OCI-LY1 (cell line): ENCODE data around the gene FURIN.

ENCODE experiments used
- EZH2 ChIP-seq: fragments of 200-600 bp; sonication (generic), shearing (Covaris generic); IDR thresholded peaks from 2 replicates; pipeline ENCODE4 v1.8.0; 2017; ENCODE audit warnings: borderline replicate concordance, mixed run types, mild to moderate bottlenecking, antibody characterized with exemption, low read length, moderate library complexity, mixed read lengths
- TF ChIP-seq, protein P1 (sequence below): fragments of 200-600 bp; sonication (generic), shearing (Covaris generic); IDR thresholded peaks from 2 replicates; pipeline ENCODE4 v1.5.1; 2017; ENCODE audit warnings: mild to moderate bottlenecking, antibody characterized with exemption, low read length, moderate library complexity, mixed read lengths

DNA sequence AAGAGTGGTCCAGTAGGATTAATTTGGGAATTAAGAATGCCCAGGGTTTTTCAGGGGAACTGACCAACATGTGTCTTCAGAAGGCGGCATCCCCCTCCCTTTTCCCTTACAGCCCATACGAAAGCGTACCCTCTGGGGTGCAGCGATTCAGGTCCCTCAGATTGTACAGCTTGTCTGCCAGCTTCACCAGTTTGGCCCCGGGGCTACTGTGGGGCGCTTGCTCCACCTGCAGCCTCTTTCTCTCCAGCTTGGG is 63.1 kb downstream of the FURIN start:
- TF ChIP-seq, protein P1, sequence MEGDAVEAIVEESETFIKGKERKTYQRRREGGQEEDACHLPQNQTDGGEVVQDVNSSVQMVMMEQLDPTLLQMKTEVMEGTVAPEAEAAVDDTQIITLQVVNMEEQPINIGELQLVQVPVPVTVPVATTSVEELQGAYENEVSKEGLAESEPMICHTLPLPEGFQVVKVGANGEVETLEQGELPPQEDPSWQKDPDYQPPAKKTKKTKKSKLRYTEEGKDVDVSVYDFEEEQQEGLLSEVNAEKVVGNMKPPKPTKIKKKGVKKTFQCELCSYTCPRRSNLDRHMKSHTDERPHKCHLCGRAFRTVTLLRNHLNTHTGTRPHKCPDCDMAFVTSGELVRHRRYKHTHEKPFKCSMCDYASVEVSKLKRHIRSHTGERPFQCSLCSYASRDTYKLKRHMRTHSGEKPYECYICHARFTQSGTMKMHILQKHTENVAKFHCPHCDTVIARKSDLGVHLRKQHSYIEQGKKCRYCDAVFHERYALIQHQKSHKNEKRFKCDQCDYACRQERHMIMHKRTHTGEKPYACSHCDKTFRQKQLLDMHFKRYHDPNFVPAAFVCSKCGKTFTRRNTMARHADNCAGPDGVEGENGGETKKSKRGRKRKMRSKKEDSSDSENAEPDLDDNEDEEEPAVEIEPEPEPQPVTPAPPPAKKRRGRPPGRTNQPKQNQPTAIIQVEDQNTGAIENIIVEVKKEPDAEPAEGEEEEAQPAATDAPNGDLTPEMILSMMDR = no peak
- no peak for TF ChIP-seq EZH2
